Prostate gland (tissue), 2 donors: ENCODE data around the gene ANXA1.

Source experiments
- POLR2A ChIP-seq: fragments of 450-650 bp; IDR thresholded peaks from one replicate; pipeline ENCODE4 v1.6.1; 2016; ENCODE audit warnings: antibody characterized with exemption, mild to moderate bottlenecking
- TF ChIP-seq, protein P1 (sequence below), 4 experiments: fragments of 200-600 bp in 2 of 4; fragments of 450-650 bp in 2 of 4; sonication (generic) in 2 of 4; IDR thresholded peaks; 1 replicate in 3 of 4; 2 replicates in 1 of 4; pipeline ENCODE4 v1.5.1; 2016 to 2019; ENCODE audit warnings: antibody characterized with exemption in 4 of 4, mild to moderate bottlenecking in 2 of 4, moderate library complexity in 2 of 4

DNA sequence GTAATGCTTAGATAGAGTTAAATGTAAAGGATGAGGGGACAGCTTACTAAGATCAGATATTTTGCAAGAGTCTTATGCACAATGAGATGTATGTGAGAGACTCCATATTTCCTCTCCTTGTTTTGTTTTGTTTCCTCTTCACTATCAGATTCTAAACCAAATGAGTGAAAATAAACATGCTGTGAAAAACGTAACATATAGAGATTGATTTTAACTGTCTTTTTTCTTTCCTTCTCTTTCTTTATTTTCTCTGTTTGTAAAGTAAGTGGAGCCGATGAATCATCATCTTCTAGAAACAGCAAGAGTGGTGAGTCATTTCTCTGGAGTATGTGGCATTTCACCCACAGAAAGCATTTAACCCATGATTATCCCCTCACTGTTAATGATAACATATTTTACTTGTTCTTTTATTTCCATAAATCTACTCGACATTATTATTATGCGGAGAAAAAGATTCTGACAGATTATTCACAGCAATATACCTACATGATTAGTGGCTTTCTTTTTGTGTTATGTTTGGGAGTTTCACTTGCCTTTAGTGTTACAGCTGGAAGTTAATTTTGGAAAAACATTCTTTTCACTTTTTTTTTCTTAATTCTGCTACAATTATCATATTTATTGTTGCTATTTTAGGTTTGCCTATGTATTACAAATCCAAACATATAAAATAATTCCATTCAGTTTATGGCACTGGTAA lies 2.1 kb upstream of the ANXA1 start:
- TF ChIP-seq, protein P1, sequence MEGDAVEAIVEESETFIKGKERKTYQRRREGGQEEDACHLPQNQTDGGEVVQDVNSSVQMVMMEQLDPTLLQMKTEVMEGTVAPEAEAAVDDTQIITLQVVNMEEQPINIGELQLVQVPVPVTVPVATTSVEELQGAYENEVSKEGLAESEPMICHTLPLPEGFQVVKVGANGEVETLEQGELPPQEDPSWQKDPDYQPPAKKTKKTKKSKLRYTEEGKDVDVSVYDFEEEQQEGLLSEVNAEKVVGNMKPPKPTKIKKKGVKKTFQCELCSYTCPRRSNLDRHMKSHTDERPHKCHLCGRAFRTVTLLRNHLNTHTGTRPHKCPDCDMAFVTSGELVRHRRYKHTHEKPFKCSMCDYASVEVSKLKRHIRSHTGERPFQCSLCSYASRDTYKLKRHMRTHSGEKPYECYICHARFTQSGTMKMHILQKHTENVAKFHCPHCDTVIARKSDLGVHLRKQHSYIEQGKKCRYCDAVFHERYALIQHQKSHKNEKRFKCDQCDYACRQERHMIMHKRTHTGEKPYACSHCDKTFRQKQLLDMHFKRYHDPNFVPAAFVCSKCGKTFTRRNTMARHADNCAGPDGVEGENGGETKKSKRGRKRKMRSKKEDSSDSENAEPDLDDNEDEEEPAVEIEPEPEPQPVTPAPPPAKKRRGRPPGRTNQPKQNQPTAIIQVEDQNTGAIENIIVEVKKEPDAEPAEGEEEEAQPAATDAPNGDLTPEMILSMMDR (IDR thresholded peaks at IDR 0.05), result no peak
- no peak for TF ChIP-seq POLR2A
